ENCODE data around the gene CACNB1.

Gene CACNB1

DNA sequence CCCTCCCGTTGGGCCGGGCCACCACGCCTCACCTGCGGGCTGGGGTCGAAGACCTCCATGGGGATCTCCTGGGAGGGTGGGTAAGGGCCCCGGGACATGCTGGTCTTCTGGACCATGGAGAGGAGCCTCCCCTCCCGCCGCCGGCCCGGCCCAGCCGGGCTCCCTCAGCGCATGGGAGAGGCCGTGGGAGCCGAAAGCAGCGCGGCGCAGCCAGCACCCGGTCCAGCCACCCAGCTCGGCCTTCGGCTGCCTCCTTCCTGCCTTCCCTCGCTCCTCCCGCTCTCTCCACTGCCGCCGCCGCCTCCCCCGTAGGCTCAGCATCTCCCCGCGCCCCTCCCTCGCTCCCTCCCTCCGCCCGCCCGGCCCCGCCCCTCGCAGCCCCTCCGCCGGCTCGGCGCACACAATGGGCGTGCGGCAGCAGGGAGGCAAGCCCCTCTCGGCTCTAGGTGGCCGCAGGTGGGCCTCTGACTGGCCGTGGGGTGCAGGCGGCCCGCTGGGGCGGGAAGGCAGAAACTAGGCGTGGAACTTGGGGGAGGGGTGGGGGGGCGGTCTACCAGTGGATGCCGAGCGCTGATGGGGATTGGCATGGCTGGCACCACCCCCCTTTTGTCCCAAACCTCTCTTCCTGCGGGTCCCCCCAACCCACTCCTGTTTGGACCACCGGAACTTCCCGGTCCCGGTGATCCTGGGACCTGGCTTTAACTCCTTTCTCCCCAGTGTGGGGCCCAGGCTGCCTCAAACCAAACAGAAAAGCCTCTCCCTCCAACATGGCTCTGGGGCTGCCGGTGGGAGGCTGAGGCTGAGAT is at the start of gene CACNB1:
Gene CACNB1, minus strand, starts transcription at position 290 of the 806 bp plus-strand sequence. Its CDS starts 174 bp downstream, at position 116.
- Histone ChIP-seq H3K4me1 (ENCODE audit: control insufficient read depth, insufficient read depth, low read length) (peaks cover 56% of the 10 kb centered on the region), H3K4me3 (ENCODE audit: low read length in 2 of 2) (peak within 1 kb of the TSS; percentile 65 to 77), H3K27me3 (ENCODE audit: control insufficient read depth in 1 of 2, insufficient read depth in 2 of 2, low read length in 2 of 2) (no peaks in the 10 kb centered on the region), H3K36me3 (ENCODE audit: control insufficient read depth in 2 of 2, insufficient read depth in 2 of 2, low read length in 2 of 2) (peaks cover 15 to 16% of the 10 kb centered on the region in 2 donors), H3K27ac (ENCODE audit: low read length) (peak within 1 kb of the TSS; percentile 67), H3K9me3 (ENCODE audit: control insufficient read depth in 2 of 2, low read length in 2 of 2) (no peaks in the 10 kb centered on the region), H3K9ac (ENCODE audit: low read length in 2 of 2) (peak within 1 kb of the TSS; percentile 54 to 72)

DNA sequence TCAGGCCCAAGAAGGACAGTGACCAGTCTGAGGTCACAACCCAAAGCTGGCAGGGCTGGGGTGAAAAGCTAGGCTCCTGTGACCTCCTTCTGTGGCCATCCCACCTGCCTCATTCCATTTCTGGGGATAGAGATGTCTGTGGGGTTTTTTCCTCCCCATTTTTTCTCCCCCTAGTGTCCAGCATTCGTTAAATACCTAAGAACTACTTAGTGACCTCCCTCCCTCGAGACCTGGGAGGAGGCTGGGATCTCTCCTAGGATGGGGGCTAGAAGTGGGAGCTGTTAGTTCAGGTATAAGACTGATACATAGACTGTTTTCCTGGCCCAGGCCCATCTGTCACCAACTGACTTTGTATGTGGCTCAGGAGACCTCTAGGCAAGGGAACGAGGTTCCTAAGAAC is 48.8 kb upstream of the CACNB1 start:
- no peak overlapping the region for H3K27ac ChIP-seq (ENCODE audit: low read length)
- no peaks in the 10 kb centered on the region for H3K4me1 ChIP-seq (ENCODE audit: control insufficient read depth, insufficient read depth, low read length)
- peaks cover 0 to 6% of the 10 kb centered on the region in 2 donors for H3K27me3 ChIP-seq (ENCODE audit: control insufficient read depth in 1 of 2, insufficient read depth in 2 of 2, low read length in 2 of 2)
- no peak overlapping the region for H3K4me3 ChIP-seq (ENCODE audit: low read length in 2 of 2)
- no peak overlapping the region for H3K9ac ChIP-seq (ENCODE audit: low read length in 2 of 2)
- peaks cover 0 to 3% of the 10 kb centered on the region in 2 donors for H3K36me3 ChIP-seq (ENCODE audit: control insufficient read depth in 2 of 2, insufficient read depth in 2 of 2, low read length in 2 of 2)
- H3K9me3 ChIP-seq (ENCODE audit: control insufficient read depth in 2 of 2, low read length in 2 of 2) = no peaks in the 10 kb centered on the region

DNA sequence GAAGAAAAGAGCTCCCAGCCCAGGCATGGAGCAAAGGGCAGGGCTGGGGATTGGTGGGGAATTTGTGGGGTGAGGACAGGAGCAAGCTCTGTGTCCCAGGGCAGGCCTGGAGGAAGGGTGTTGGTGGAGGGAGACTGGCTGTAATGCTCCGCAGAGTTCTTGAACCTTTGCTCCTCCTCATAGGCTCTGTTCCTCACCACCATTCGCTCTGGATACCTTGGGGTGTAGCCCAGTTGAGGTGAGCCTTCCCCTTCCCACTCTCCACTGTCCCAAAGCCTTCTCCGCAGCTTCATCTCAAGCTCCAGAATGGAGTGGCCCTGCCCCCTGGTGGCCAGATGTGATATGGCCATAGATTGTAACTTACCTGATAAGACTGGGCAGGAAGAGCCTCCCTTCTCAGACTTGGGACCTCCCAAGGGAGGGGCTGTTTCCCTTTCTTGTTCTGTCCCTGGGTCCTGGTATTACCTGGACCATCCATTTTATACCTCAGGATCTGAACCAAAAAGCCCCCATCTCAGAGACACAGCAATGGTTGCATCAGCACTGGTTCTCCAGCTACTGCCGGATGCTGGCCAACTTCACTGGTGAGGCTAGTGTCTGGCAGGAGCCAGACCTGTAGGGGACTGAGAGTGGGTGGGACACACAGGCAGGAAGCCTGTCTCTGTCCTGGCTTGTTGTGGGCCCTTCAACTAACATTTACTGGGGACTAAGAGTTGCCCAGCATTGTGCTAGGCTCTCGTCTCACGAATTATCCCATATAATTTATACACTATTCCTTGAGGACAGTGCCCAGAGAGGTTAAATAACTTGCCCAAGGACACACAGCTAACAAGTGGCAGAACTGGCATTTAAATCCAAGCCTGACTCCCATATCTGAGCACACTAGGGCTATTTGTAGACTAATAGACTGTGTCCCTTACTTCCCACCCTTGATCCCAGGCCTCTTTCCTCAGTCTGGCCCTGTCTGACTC is 47.4 kb upstream of the CACNB1 start:
- Histone ChIP-seq H3K9ac (ENCODE audit: low read length in 2 of 2) (peak overlapping the region in 1 of 2 donors; percentile 36), H3K36me3 (ENCODE audit: control insufficient read depth in 2 of 2, insufficient read depth in 2 of 2, low read length in 2 of 2) (peaks cover 0 to 3% of the 10 kb centered on the region in 2 donors), H3K9me3 (ENCODE audit: control insufficient read depth in 2 of 2, low read length in 2 of 2) (no peaks in the 10 kb centered on the region), H3K27ac (ENCODE audit: low read length) (no peak overlapping the region), H3K27me3 (ENCODE audit: control insufficient read depth in 1 of 2, insufficient read depth in 2 of 2, low read length in 2 of 2) (peaks cover 0 to 6% of the 10 kb centered on the region in 2 donors), H3K4me3 (ENCODE audit: low read length in 2 of 2) (no peak overlapping the region), H3K4me1 (ENCODE audit: control insufficient read depth, insufficient read depth, low read length) (no peaks in the 10 kb centered on the region)

DNA sequence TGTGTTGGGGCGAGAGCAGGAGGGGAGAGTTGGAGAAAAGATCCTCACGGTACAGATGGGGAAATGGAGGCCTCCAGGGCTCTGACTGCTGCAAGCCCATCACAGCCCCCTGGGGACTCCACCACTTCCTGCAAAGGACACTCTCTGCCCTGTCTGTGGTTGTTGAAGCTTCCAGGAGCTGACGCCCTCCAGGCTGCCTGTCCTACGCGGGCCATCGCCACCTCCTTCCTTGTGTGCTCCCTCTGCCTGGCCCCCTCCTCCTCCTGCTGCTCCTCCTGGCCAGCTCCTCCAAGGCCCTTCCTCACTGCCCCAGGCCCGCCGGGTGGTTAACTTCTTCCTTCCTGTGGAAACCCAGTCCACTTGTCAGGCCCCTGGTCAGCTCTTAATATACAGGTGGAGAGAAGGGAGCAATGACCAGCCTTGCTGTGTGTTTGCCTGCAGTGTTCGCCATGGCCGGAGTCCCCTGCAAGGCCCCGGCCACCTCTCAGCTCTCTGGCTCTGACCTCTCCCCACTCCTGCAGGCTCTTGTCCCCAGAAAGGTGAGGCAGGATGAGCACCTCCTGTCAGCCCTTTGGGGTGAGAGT is 46.6 kb upstream of the CACNB1 start:
- H3K4me1 ChIP-seq (ENCODE audit: control insufficient read depth, insufficient read depth, low read length) = no peaks in the 10 kb centered on the region
- H3K9me3 ChIP-seq (ENCODE audit: control insufficient read depth in 2 of 2, low read length in 2 of 2) = no peaks in the 10 kb centered on the region
- peaks cover 0 to 12% of the 10 kb centered on the region in 2 donors for H3K27me3 ChIP-seq (ENCODE audit: control insufficient read depth in 1 of 2, insufficient read depth in 2 of 2, low read length in 2 of 2)
- peaks cover 0 to 3% of the 10 kb centered on the region in 2 donors for H3K36me3 ChIP-seq (ENCODE audit: control insufficient read depth in 2 of 2, insufficient read depth in 2 of 2, low read length in 2 of 2)
- no peak overlapping the region for H3K27ac ChIP-seq (ENCODE audit: low read length)
- no peak overlapping the region for H3K4me3 ChIP-seq (ENCODE audit: low read length in 2 of 2)
- no peak overlapping the region for H3K9ac ChIP-seq (ENCODE audit: low read length in 2 of 2)

DNA sequence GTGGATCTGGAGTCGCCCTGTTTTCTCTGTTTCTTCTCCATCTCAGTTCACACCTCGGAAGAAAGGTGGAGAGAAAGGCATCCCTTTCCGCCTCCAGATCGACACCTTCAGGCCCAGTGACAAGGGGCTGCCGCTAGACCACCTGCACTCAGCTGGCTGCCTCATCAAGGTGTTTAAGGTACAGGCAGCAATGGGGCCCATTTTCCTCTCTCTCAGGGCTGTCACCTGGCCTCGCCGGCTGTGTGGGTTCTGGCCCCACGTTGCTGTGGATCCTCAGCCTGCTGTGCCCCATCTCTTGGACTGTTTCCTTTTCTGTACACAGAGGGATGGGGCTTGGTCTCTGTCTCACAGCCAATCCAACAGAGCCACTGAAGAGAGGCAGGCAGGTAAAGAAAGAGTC is 45.7 kb upstream of the CACNB1 start:
- no peak overlapping the region for H3K4me3 ChIP-seq (ENCODE audit: low read length in 2 of 2)
- H3K4me1 ChIP-seq (ENCODE audit: control insufficient read depth, insufficient read depth, low read length) = peaks cover 2% of the 10 kb centered on the region
- H3K9ac ChIP-seq (ENCODE audit: low read length in 2 of 2) = no peak overlapping the region
- no peaks in the 10 kb centered on the region for H3K9me3 ChIP-seq (ENCODE audit: control insufficient read depth in 2 of 2, low read length in 2 of 2)
- H3K36me3 ChIP-seq (ENCODE audit: control insufficient read depth in 2 of 2, insufficient read depth in 2 of 2, low read length in 2 of 2) = no peaks in the 10 kb centered on the region
- H3K27me3 ChIP-seq (ENCODE audit: control insufficient read depth in 1 of 2, insufficient read depth in 2 of 2, low read length in 2 of 2) = peaks cover 5 to 19% of the 10 kb centered on the region in 2 donors
- no peak overlapping the region for H3K27ac ChIP-seq (ENCODE audit: low read length)

DNA sequence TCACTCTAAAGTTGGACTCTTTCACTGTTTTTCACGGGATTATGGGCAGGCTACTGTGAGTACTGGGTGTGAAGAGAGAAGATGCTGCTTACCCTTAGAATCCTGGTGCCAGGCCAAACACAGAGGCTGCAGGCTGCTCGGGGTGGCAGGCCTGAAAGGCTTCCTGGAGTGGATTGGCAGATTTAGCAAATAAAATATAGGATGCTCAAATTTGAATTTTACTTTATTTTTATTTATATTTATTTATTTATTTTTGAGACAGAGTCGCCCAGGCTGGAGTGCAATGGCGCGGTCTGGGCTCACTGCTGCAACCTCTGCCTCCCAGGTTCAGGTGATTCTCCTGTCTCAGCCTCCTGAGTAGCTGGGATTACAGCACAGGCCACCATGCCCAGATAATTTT is 43.2 kb upstream of the CACNB1 start:
- H3K4me1 ChIP-seq (ENCODE audit: control insufficient read depth, insufficient read depth, low read length) = peaks cover 2% of the 10 kb centered on the region
- no peaks in the 10 kb centered on the region for H3K36me3 ChIP-seq (ENCODE audit: control insufficient read depth in 2 of 2, insufficient read depth in 2 of 2, low read length in 2 of 2)
- H3K9me3 ChIP-seq (ENCODE audit: control insufficient read depth in 2 of 2, low read length in 2 of 2) = no peaks in the 10 kb centered on the region
- no peak overlapping the region for H3K9ac ChIP-seq (ENCODE audit: low read length in 2 of 2)
- H3K4me3 ChIP-seq (ENCODE audit: low read length in 2 of 2) = no peak overlapping the region
- H3K27ac ChIP-seq (ENCODE audit: low read length) = no peak overlapping the region
- peaks cover 17 to 24% of the 10 kb centered on the region in 2 donors for H3K27me3 ChIP-seq (ENCODE audit: control insufficient read depth in 1 of 2, insufficient read depth in 2 of 2, low read length in 2 of 2)

DNA sequence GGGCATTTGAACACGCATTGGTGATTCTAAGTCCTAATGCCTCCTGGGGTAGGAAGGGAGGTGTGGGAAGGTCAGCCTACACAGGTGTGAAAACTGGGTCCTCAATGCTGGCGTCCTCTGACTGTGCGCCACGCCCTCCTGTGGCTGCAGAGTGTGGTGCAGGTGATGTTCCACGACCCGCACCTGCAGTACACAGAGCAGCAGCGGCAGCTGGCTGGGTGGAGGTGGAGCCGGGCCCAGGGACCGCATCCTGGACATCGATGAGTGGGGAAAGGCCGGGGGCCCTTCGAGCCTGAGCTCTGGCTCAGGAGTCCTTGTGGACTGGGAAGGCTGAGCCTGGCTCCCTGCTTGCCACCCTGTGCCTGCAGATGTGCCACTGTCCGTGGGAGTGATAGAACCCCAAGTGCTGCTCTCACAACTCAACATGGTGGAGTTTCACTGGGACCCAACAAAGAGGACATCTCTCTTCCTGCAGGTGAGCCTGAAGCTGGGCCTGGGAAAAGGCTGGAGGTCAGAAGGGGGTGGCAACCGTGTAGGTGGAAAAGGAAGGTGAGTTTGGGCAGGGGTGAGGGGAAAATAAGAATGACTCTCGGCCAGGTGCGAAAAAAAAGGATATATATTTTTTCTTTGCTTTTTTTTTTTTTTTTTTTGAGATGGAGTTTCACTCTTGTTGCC is 42.3 kb upstream of the CACNB1 start:
- Histone ChIP-seq H3K36me3 (ENCODE audit: control insufficient read depth in 2 of 2, insufficient read depth in 2 of 2, low read length in 2 of 2) (no peaks in the 10 kb centered on the region), H3K9ac (ENCODE audit: low read length in 2 of 2) (no peak overlapping the region), H3K4me1 (ENCODE audit: control insufficient read depth, insufficient read depth, low read length) (peaks cover 2% of the 10 kb centered on the region), H3K27ac (ENCODE audit: low read length) (no peak overlapping the region), H3K9me3 (ENCODE audit: control insufficient read depth in 2 of 2, low read length in 2 of 2) (no peaks in the 10 kb centered on the region), H3K4me3 (ENCODE audit: low read length in 2 of 2) (no peak overlapping the region), H3K27me3 (ENCODE audit: control insufficient read depth in 1 of 2, insufficient read depth in 2 of 2, low read length in 2 of 2) (peaks cover 19 to 25% of the 10 kb centered on the region in 2 donors)

DNA sequence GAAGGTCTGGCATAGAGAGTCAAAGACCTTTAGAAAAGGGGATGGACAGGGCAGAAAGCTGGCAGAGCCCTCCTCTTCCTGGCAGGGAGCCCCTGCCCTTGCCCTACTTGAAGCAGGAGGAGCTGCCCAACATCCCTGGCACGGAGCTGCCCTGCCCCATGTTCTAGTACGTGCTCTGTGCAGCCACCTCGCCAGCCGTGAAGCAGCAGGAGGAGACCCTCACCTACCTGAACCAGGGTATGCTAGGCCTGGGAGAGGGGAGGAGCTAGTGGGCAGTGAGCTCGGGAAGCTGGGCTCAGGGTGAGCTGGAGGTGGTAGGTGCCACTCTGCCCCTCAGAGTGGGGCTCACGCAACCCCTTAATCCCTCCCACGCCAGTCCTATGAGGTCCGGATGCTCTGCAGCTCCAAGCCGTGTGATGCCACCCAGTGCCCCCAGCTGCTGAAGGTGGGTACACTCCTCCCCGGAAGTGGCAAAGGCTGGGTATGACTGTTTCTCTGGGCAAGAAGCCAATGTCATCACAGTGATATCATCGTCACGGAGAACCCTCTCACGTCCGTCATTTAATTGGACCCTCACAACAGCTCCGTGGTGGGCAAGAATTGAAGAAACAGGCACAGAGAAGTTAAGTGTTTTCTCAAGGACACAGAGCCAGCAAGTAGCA is 41.0 kb upstream of the CACNB1 start:
- H3K9ac ChIP-seq (ENCODE audit: low read length in 2 of 2) = no peak overlapping the region
- H3K27ac ChIP-seq (ENCODE audit: low read length) = no peak overlapping the region
- H3K4me1 ChIP-seq (ENCODE audit: control insufficient read depth, insufficient read depth, low read length) = peaks cover 2% of the 10 kb centered on the region
- no peak overlapping the region for H3K4me3 ChIP-seq (ENCODE audit: low read length in 2 of 2)
- H3K36me3 ChIP-seq (ENCODE audit: control insufficient read depth in 2 of 2, insufficient read depth in 2 of 2, low read length in 2 of 2) = no peaks in the 10 kb centered on the region
- no peaks in the 10 kb centered on the region for H3K9me3 ChIP-seq (ENCODE audit: control insufficient read depth in 2 of 2, low read length in 2 of 2)
- H3K27me3 ChIP-seq (ENCODE audit: control insufficient read depth in 1 of 2, insufficient read depth in 2 of 2, low read length in 2 of 2) = peaks cover 19 to 22% of the 10 kb centered on the region in 2 donors

DNA sequence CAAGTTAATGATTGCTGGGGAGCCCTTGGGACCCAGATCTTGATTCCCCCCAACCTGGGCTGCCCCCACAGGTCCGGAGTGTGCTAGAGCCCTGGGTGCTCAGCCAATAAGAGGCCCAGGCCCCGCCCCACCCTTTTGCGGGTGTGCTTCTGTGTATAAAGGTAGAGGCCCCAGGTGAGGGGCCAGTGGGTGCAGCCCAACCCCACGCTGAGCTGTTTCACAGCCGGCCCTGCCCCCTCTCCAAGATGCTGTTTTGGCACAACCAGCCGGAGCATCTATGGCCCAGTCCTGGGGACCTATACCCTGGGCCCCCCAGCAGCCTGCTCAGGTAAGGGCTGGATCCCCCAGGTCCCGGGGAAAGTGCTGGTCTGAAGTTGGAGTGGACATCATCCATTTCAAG is 40.1 kb upstream of the CACNB1 start:
- H3K27ac ChIP-seq (ENCODE audit: low read length) = no peak overlapping the region
- no peaks in the 10 kb centered on the region for H3K36me3 ChIP-seq (ENCODE audit: control insufficient read depth in 2 of 2, insufficient read depth in 2 of 2, low read length in 2 of 2)
- H3K4me1 ChIP-seq (ENCODE audit: control insufficient read depth, insufficient read depth, low read length) = peaks cover 2% of the 10 kb centered on the region
- no peak overlapping the region for H3K9ac ChIP-seq (ENCODE audit: low read length in 2 of 2)
- H3K9me3 ChIP-seq (ENCODE audit: control insufficient read depth in 2 of 2, low read length in 2 of 2) = no peaks in the 10 kb centered on the region
- no peak overlapping the region for H3K4me3 ChIP-seq (ENCODE audit: low read length in 2 of 2)
- H3K27me3 ChIP-seq (ENCODE audit: control insufficient read depth in 1 of 2, insufficient read depth in 2 of 2, low read length in 2 of 2) = peaks cover 23 to 26% of the 10 kb centered on the region in 2 donors

All from stomach smooth muscle (tissue), 2 donors.